H9 (cell line): ENCODE data around the gene BLOC1S5. TPM values are rescaled to one million over a fixed set of nuclear protein-coding genes. Genes with fewer than 3 reads are reported as not detected.

Source experiments
- DNase-seq: peaks from one replicate; pipeline ENCODE4 v3.0.0-alpha.2; 2017
- H2AFZ ChIP-seq: one replicate; pipeline ENCODE4 v1.6.1; 2013; ENCODE audit warnings: mild to moderate bottlenecking, low read length, control low read depth, moderate library complexity
- H2AK5ac ChIP-seq: 2 replicates; pipeline ENCODE4 v1.6.1; 2013; ENCODE audit warnings: low read length, control low read depth, mixed read lengths; ENCODE audit not compliant: insufficient read length
- H2BK120ac ChIP-seq: one replicate; pipeline ENCODE4 v1.6.1; 2013; ENCODE audit warnings: low read depth, mild to moderate bottlenecking, low read length, control low read depth, inconsistent platforms; ENCODE audit not compliant: poor library complexity, severe bottlenecking
- H2BK12ac ChIP-seq: 2 replicates; pipeline ENCODE4 v1.6.1; 2013; ENCODE audit warnings: low read length, control low read depth, mixed read lengths, low read depth; ENCODE audit not compliant: insufficient read length
- H2BK15ac ChIP-seq: 2 replicates; pipeline ENCODE4 v1.6.1; 2013; ENCODE audit warnings: low read depth, low read length, control low read depth
- H2BK20ac ChIP-seq: one replicate; pipeline ENCODE4 v1.6.1; 2013; ENCODE audit warnings: low read depth, mild to moderate bottlenecking, low read length, control low read depth, inconsistent platforms; ENCODE audit not compliant: poor library complexity, severe bottlenecking
- H2BK5ac ChIP-seq: 2 replicates; pipeline ENCODE4 v1.6.1; 2013; ENCODE audit warnings: low read length, control low read depth, mixed read lengths; ENCODE audit not compliant: insufficient read length
- H3K14ac ChIP-seq: 2 replicates; pipeline ENCODE4 v1.6.1; 2013; ENCODE audit warnings: low read length, control low read depth; ENCODE audit not compliant: insufficient read depth
- H3K18ac ChIP-seq: 2 replicates; pipeline ENCODE4 v1.6.1; 2013; ENCODE audit warnings: low read depth, mild to moderate bottlenecking, mixed read lengths, low read length, control low read depth; ENCODE audit not compliant: insufficient read length
- H3K23ac ChIP-seq: 2 replicates; pipeline ENCODE4 v1.6.1; 2013; ENCODE audit warnings: low read length, control low read depth, mixed read lengths, low read depth; ENCODE audit not compliant: insufficient read length
- H3K23me2 ChIP-seq: 2 replicates; pipeline ENCODE4 v1.6.1; 2013; ENCODE audit warnings: low read depth, mild to moderate bottlenecking, mixed read lengths, low read length, control low read depth; ENCODE audit not compliant: insufficient read length, poor library complexity, severe bottlenecking
- H3K27ac ChIP-seq: 2 replicates; pipeline ENCODE4 v1.5.1; 2013; ENCODE audit warnings: low read length, control low read depth, mixed read lengths, low read depth; ENCODE audit not compliant: insufficient read length
- H3K27me3 ChIP-seq: 2 replicates; pipeline ENCODE4 v1.6.1; 2013; ENCODE audit warnings: low read length, control low read depth, inconsistent platforms; ENCODE audit not compliant: insufficient read depth
- H3K4ac ChIP-seq: 2 replicates; pipeline ENCODE4 v1.6.1; 2013; ENCODE audit warnings: low read depth, mild to moderate bottlenecking, control low read depth, inconsistent platforms, low read length, moderate library complexity
- H3K4me1 ChIP-seq: 2 replicates; pipeline ENCODE4 v1.6.1; 2013; ENCODE audit warnings: low read length, control low read depth, inconsistent platforms; ENCODE audit not compliant: insufficient read depth
- H3K4me2 ChIP-seq: 2 replicates; pipeline ENCODE4 v1.6.1; 2013; ENCODE audit warnings: low read length, control low read depth, mixed read lengths; ENCODE audit not compliant: insufficient read length, insufficient read depth
- H3K56ac ChIP-seq: 2 replicates; pipeline ENCODE4 v1.6.1; 2013; ENCODE audit warnings: low read depth, mild to moderate bottlenecking, mixed read lengths, low read length, control low read depth; ENCODE audit not compliant: insufficient read length
- H3K79me1 ChIP-seq: 2 replicates; pipeline ENCODE4 v1.6.1; 2013; ENCODE audit warnings: low read depth, mild to moderate bottlenecking, moderate library complexity, low read length, control low read depth, inconsistent platforms; ENCODE audit not compliant: insufficient read depth, poor library complexity, severe bottlenecking
- H3K79me2 ChIP-seq: 2 replicates; pipeline ENCODE4 v1.6.1; 2013; ENCODE audit warnings: low read length, control low read depth, inconsistent platforms; ENCODE audit not compliant: insufficient read depth
- H3K9ac ChIP-seq: 2 replicates; pipeline ENCODE4 v1.6.1; 2013; ENCODE audit warnings: low read length, control low read depth, mixed read lengths; ENCODE audit not compliant: insufficient read length; ENCODE audit errors: extremely low read depth
- H3K9me3 ChIP-seq: one replicate; pipeline ENCODE4 v1.6.1; 2013; ENCODE audit warnings: low read depth, low read length, inconsistent platforms; ENCODE audit not compliant: control insufficient read depth
- H3T11ph ChIP-seq: one replicate; pipeline ENCODE4 v1.6.1; 2013; ENCODE audit warnings: mild to moderate bottlenecking, low read length, control low read depth, inconsistent platforms
- H4K20me1 ChIP-seq: one replicate; pipeline ENCODE4 v1.6.1; 2013; ENCODE audit not compliant: control insufficient read depth, insufficient read length, insufficient read depth
- H4K5ac ChIP-seq: 2 replicates; pipeline ENCODE4 v1.6.1; 2013; ENCODE audit warnings: low read depth, mild to moderate bottlenecking, mixed read lengths, low read length, control low read depth; ENCODE audit not compliant: insufficient read length
- H4K8ac ChIP-seq: replicated peaks from 2 replicates; pipeline ENCODE4 v1.6.1; 2013; ENCODE audit warnings: low read length, control low read depth, mixed read lengths, low read depth; ENCODE audit not compliant: insufficient read length
- H4K91ac ChIP-seq: 2 replicates; pipeline ENCODE4 v1.6.1; 2013; ENCODE audit warnings: low read depth, mild to moderate bottlenecking, moderate library complexity, mixed read lengths, low read length, control low read depth; ENCODE audit not compliant: insufficient read length
- H3K27ac Mint-ChIP-seq, 3 experiments: 2 replicates in 2 of 3; 3 replicates in 1 of 3; pipeline ENCODE4 v1.8.0; 2020 to 2021; ENCODE audit warnings: mixed read lengths in 3 of 3, mild to moderate bottlenecking in 1 of 3, moderate library complexity in 1 of 3
- H3K27me3 Mint-ChIP-seq: 2 replicates; pipeline ENCODE4 v1.8.0; 2021; ENCODE audit warnings: low read depth, mild to moderate bottlenecking, moderate library complexity, mixed read lengths
- H3K36me3 Mint-ChIP-seq, 3 experiments: 2 replicates in 2 of 3; 3 replicates in 1 of 3; pipeline ENCODE4 v1.8.0; 2020 to 2021; ENCODE audit warnings: low read depth in 3 of 3, mixed read lengths in 3 of 3; ENCODE audit not compliant: insufficient read depth in 1 of 3
- H3K4me1 Mint-ChIP-seq, 2 experiments: 2 replicates each; pipeline ENCODE4 v1.8.0; 2020; ENCODE audit warnings: mixed read lengths in 2 of 2
- H3K4me3 Mint-ChIP-seq, 2 experiments: 2 replicates in 1 of 2; 3 replicates in 1 of 2; pipeline ENCODE4 v1.8.0; 2020 to 2021; ENCODE audit warnings: mild to moderate bottlenecking in 2 of 2, mixed read lengths in 2 of 2, moderate library complexity in 1 of 2
- H3K9me3 Mint-ChIP-seq, 2 experiments: 2 replicates in 1 of 2; 3 replicates in 1 of 2; pipeline ENCODE4 v1.8.0; 2020; ENCODE audit warnings: mild to moderate bottlenecking in 2 of 2, mixed read lengths in 2 of 2, moderate library complexity in 1 of 2
- CTCF ChIP-seq: fragments of 200-600 bp; sonication (generic); conservative IDR thresholded peaks from 3 replicates; pipeline ENCODE4 v1.8.0; 2021; ENCODE audit warnings: antibody characterized with exemption, mild to moderate bottlenecking
- WGBS: extraction: QIAGEN DNeasy Blood & Tissue Kit; methylation state at CpG from one replicate; pipeline ENCODE4 v1.1.7; 2013; ENCODE audit warnings: missing lambda C conversion rate, low lambda C conversion rate, mixed read lengths; ENCODE audit not compliant: insufficient read length; ENCODE audit errors: extremely low coverage; 5-methylcytosine and 5-hydroxymethylcytosine counted together
- total RNA-seq: library from RNA; stranded (reverse); gene quantifications from 2 replicates; pipeline ENCODE4 v1.2.1, GENCODE V29; 2021

The BLOC1S5 gene
- total RNA-seq, 1 experiment from 2014 or later = 15.6 TPM

- H2BK120ac ChIP-seq = no peak overlapping the region
- H3K23ac ChIP-seq = no peak overlapping the region
- Mint-ChIP-seq H3K4me1 (peaks cover 21 to 26% of the 10 kb centered on the region in 2 experiments), H3K27me3 (no peaks in the 10 kb centered on the region), H3K36me3 (peaks cover 0 to 8% (median 7%) of the 10 kb centered on the region in 3 experiments; a peak in 4 of 7 replicates), H3K9me3 (no peaks in the 10 kb centered on the region), H3K4me3 (no peak overlapping the region), H3K27ac (no peak overlapping the region)
- H4K91ac ChIP-seq = no peak overlapping the region
- no peaks in the 10 kb centered on the region for H3K27me3 ChIP-seq
- H2BK12ac ChIP-seq = no peak overlapping the region
- no peak overlapping the region for H3K18ac ChIP-seq
- H3K4me1 ChIP-seq = no peaks in the 10 kb centered on the region; the same call in 1 of the 2 replicates
- H3K79me1 ChIP-seq = no peaks in the 10 kb centered on the region
- H3K9ac ChIP-seq = no peak overlapping the region
- H4K8ac ChIP-seq = no peak overlapping the region
- H3K14ac ChIP-seq = no peak overlapping the region
- H2BK20ac ChIP-seq = no peak overlapping the region
- no peak overlapping the region for H3K4me2 ChIP-seq
- no CpG with 5 or more reads among the region's 3 CpGs for WGBS
- no peak overlapping the region for H3K4ac ChIP-seq
- H3K56ac ChIP-seq = no peak overlapping the region
- H4K5ac ChIP-seq = no peak overlapping the region
- no peaks in the 10 kb centered on the region for H4K20me1 ChIP-seq
- H3K23me2 ChIP-seq = no peaks in the 10 kb centered on the region
- no peaks in the 10 kb centered on the region for H3K9me3 ChIP-seq
- H3K27ac ChIP-seq = no peak overlapping the region
- DNase-seq = no peak
- no peak for TF ChIP-seq CTCF
- no peaks in the 10 kb centered on the region for H3K79me2 ChIP-seq
- H3T11ph ChIP-seq = no peak overlapping the region
- no peak overlapping the region for H2BK15ac ChIP-seq
- H2BK5ac ChIP-seq = no peak overlapping the region
- H2AFZ ChIP-seq = no peak overlapping the region
- no peak overlapping the region for H2AK5ac ChIP-seq
Observed at GRCh38 chr6:8013763-8014162, 50.4 kb downstream of the BLOC1S5 start.
